ENCODE data around the gene SMIM26. TPM values are rescaled to one million over a fixed set of nuclear protein-coding genes. Genes with fewer than 3 reads are reported as not detected.

SMIM26 gene
- total RNA-seq, 1 experiment from 2014 or later, result 76.8 TPM

DNA sequence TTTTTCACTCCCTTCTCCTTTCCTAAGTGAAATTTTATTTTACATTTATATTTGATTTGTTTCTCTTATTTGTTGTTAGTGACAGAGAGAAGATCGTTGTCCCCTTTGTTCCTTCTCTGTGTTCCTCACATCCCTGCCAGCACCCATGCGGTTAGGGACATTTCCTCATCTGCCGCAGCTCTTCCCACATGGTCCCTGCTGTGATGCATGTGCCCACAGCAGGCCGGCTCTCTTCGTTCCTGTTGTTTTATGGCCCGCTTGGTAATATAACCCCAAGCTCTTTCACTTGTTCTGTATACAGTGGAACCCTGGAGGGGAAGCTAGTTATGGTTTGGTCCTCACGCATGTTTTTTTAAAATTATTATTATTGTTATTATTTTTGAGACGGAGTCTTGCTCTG lies 44.3 kb downstream of the SMIM26 start:
- H3K4me1 ChIP-seq, result no peaks in the 10 kb centered on the region
- H3K27me3 ChIP-seq, result no peaks in the 10 kb centered on the region
- H3K4me3 ChIP-seq, result no peak overlapping the region
- H3K36me3 ChIP-seq, result peaks cover 3% of the 10 kb centered on the region; the same call in 1 of the 2 replicates
- H3K27ac ChIP-seq, result no peak overlapping the region
- DNase-seq, result no peak
- H3K9me3 ChIP-seq (replicated peaks), result no peaks in the 10 kb centered on the region

DNA sequence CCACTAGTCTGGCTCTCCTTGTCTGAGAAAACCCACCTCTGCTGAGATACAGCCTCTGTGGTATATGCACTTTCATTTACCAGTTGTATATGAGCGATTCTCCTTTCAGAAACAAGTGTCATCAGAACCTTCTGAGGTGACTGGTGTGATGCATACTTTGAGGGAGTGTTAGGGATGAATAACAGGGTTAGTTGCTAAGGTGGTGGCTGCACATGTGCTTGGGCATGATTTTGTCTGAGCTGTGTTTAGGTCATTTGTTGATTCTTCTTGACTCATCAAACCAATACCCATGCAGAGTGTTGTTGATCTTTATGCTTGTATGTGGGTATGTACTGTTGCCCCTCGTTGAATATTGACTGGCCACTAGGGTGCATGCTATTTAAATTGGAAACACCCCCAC lies 46.3 kb downstream of the SMIM26 start:
- Histone ChIP-seq H3K27me3 (no peaks in the 10 kb centered on the region), H3K36me3 (peaks cover 3% of the 10 kb centered on the region; the same call in 1 of the 2 replicates), H3K4me1 (no peaks in the 10 kb centered on the region), H3K27ac (no peak overlapping the region), H3K9me3 (replicated peaks) (no peaks in the 10 kb centered on the region), H3K4me3 (no peak overlapping the region)
- DNase-seq, result no peak

DNA sequence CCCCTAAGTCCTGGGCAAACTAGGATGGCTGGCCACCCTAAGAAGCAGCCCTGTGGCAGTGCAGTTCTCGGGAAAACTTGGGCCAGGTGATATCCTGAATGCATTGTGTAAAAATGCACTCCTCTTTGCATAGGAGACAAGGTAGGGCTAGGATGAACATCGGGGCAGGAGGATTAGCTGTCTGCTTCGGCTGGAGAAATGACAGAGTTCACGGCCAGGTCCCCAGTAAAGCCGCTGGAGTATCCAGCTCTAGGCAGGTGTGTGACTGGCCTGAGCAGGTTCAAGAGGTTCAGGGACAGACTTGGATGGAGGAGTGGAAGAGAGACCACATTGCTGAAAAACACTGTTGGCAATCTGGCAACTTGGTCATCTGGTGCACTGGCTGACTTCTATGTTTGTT lies 47.0 kb downstream of the SMIM26 start:
- Histone ChIP-seq H3K4me3 (no peak overlapping the region), H3K27me3 (no peaks in the 10 kb centered on the region), H3K36me3 (peaks cover 3% of the 10 kb centered on the region; the same call in 1 of the 2 replicates), H3K4me1 (no peaks in the 10 kb centered on the region), H3K27ac (no peak overlapping the region), H3K9me3 (replicated peaks) (no peaks in the 10 kb centered on the region)
- no peak for DNase-seq

DNA sequence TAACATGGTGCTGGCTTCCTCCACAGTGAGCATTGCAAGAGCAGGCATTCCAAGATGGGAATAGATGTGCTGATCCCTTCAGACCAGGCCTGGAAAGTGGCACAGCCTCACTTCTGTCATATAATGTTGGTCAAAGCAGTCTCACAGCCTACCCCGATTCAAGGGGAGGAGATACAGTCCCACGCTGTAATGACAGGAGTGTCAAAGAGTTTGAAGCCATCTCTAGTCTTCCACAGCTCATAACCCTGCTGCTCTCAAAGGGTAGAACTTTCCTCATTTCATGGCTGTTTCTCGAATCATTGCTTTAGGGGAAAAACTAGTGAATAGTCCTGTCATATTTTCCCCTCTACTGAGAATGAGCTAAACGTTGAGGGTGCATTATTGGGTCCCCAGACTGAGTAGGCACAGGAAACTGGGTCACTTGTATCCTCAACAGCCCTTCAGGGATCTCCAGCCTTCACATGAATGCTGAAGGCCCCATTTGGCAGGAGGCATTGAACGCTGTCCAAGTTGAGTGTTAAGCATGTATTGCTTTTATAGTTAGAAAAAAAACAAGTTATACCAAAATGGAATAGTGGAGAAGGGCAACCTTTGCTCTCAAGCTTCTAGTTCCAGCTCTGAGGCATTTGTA lies 47.9 kb downstream of the SMIM26 start:
- DNase-seq, result no peak
- Histone ChIP-seq H3K4me3 (no peak overlapping the region), H3K27ac (no peak overlapping the region), H3K9me3 (replicated peaks) (no peaks in the 10 kb centered on the region), H3K36me3 (no peaks in the 10 kb centered on the region; the same call in 1 of the 2 replicates), H3K4me1 (no peaks in the 10 kb centered on the region), H3K27me3 (no peaks in the 10 kb centered on the region)

Other genes starting within 250 kb of the SMIM26 start
- 1.9 and 2.1 TPM in 2 replicates for gene DZANK1, start 100.4 kb upstream of the SMIM26 start, total RNA-seq (2014; rRNA removed; shearing (Covaris generic))
- gene POLR3F, start 100.0 kb upstream of the SMIM26 start, total RNA-seq (2014; rRNA removed; shearing (Covaris generic)), result 25.5 and 28.8 TPM in 2 replicates
- 29.6 and 30.3 TPM in 2 replicates for gene RBBP9, start 70.2 kb upstream of the SMIM26 start, total RNA-seq (2014; rRNA removed; shearing (Covaris generic))
- gene SEC23B, start 59.5 kb upstream of the SMIM26 start, total RNA-seq (2014; rRNA removed; shearing (Covaris generic)), result 58.3 and 61.4 TPM in 2 replicates
- gene DTD1, start 20.6 kb downstream of the SMIM26 start, total RNA-seq (2014; rRNA removed; shearing (Covaris generic)), result 65.4 and 66.2 TPM in 2 replicates
- gene SCP2D1, start 246.4 kb downstream of the SMIM26 start, total RNA-seq (2014; rRNA removed; shearing (Covaris generic)), result not detected in 2 replicates

All from SJCRH30 (cell line).